SU-DHL-6 (cell line): ENCODE measurements around the gene CDK14.

Experiments used
- H2AFZ ChIP-seq: fragments of 200-600 bp; sonication (generic); 2 replicates; pipeline ENCODE4 v1.6.1; 2014; ENCODE audit warnings: low read depth, mild to moderate bottlenecking, moderate library complexity, mixed read lengths, antibody characterized with exemption, low read length; ENCODE audit not compliant: severe bottlenecking
- H3F3A ChIP-seq: fragments of 200-600 bp; shearing (Covaris generic); 2 replicates; pipeline ENCODE4 v1.6.0; 2016; ENCODE audit warnings: antibody characterized with exemption, mild to moderate bottlenecking; ENCODE audit not compliant: insufficient read depth
- H3K27ac ChIP-seq: fragments of 200-600 bp; sonication (generic); 2 replicates; pipeline ENCODE4 v1.5.1; 2016; ENCODE audit warnings: low read depth, mild to moderate bottlenecking, low read length, moderate library complexity, mixed read lengths
- H3K27me3 ChIP-seq: fragments of 200-600 bp; sonication (generic), shearing (Covaris generic); 2 replicates; pipeline ENCODE4 v1.6.0; 2014; ENCODE audit warnings: mild to moderate bottlenecking, low read length
- H3K36me3 ChIP-seq: fragments of 200-600 bp; sonication (generic); 2 replicates; pipeline ENCODE4 v1.6.1; 2014; ENCODE audit warnings: mild to moderate bottlenecking, low read length, mixed read lengths
- H3K4me2 ChIP-seq: fragments of 300-600, 200-600 bp; shearing (Covaris generic), sonication (generic); 2 replicates; pipeline ENCODE4 v1.6.0; 2014; ENCODE audit warnings: low read length, low read depth, mild to moderate bottlenecking; ENCODE audit not compliant: poor library complexity, severe bottlenecking
- H3K4me3 ChIP-seq: fragments of 200-600 bp; sonication (generic); 2 replicates; pipeline ENCODE4 v1.5.1; 2014; ENCODE audit warnings: antibody characterized with exemption, low read length, mild to moderate bottlenecking, mixed read lengths; ENCODE audit not compliant: insufficient read depth, poor library complexity, severe bottlenecking
- H3K79me2 ChIP-seq: fragments of 200-600 bp; sonication (generic); 2 replicates; pipeline ENCODE4 v1.6.1; 2014; ENCODE audit warnings: mild to moderate bottlenecking, low read length, moderate library complexity; ENCODE audit not compliant: insufficient read depth
- H3K9ac ChIP-seq: fragments of 200-600 bp; sonication (generic); 2 replicates; pipeline ENCODE4 v1.7.0; 2014; ENCODE audit warnings: mild to moderate bottlenecking, low read length
- H3K9me2 ChIP-seq: fragments of 200-600 bp; sonication (generic); replicated peaks from 2 replicates; pipeline ENCODE4 v1.6.1; 2014; ENCODE audit warnings: low read length; ENCODE audit not compliant: insufficient read depth
- H3K9me3 ChIP-seq: fragments of 200-600 bp; sonication (generic); 2 replicates; pipeline ENCODE4 v1.6.1; 2014; ENCODE audit warnings: low read length, mixed read lengths; ENCODE audit not compliant: insufficient read depth
- H4K20me1 ChIP-seq: fragments of 200-600 bp; sonication (generic); 2 replicates; pipeline ENCODE4 v1.6.1; 2014; ENCODE audit warnings: low read depth, mild to moderate bottlenecking, antibody characterized with exemption, low read length, moderate library complexity, mixed read lengths
- EZH2phosphoT487 ChIP-seq: fragments of 200-600 bp; sonication (generic), shearing (Covaris generic); conservative IDR thresholded peaks from 2 replicates; pipeline ENCODE4 v1.6.1; 2018; ENCODE audit warnings: mild to moderate bottlenecking, antibody characterized with exemption, low read length, moderate library complexity, mixed read lengths
- TF ChIP-seq, protein P1 (sequence below): fragments of 200-600 bp; sonication (generic); IDR thresholded peaks from one replicate; pipeline ENCODE4 v1.5.1; 2017; ENCODE audit warnings: antibody characterized with exemption, mild to moderate bottlenecking, low read length, moderate library complexity; ENCODE audit not compliant: insufficient read depth, poor library complexity, severe bottlenecking

The CDK14 gene

DNA sequence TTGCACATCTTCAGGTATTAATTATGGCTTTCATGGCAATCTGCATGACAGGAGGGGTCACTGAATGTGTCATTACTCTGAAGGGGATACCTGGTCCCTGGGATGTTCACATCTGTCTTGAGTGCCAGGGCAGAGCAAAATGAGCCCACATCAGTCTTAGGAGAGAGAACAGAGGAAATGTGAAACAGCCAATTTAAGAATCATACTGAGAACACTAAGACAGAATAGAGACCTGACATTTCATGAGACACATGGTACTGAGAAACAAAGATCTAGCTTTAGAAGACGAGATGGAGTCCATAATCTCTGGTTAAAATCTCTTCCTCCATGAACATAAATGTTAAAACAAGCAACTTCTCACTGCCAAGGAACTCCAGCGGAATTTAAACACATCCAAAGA, 634.0 kb downstream of the CDK14 start:
- H4K20me1 ChIP-seq = no peaks in the 10 kb centered on the region
- no peaks in the 10 kb centered on the region for H3K79me2 ChIP-seq
- no peak overlapping the region for H3K4me3 ChIP-seq
- no peak overlapping the region for H2AFZ ChIP-seq
- H3K27ac ChIP-seq = no peak overlapping the region
- no peaks in the 10 kb centered on the region for H3K36me3 ChIP-seq
- no peaks in the 10 kb centered on the region for H3K27me3 ChIP-seq
- H3K9me2 ChIP-seq = no peaks in the 10 kb centered on the region
- H3K9ac ChIP-seq = no peak overlapping the region
- no peaks in the 10 kb centered on the region for H3F3A ChIP-seq
- no peaks in the 10 kb centered on the region for H3K9me3 ChIP-seq
- no peak overlapping the region for H3K4me2 ChIP-seq
- TF ChIP-seq, protein P1, sequence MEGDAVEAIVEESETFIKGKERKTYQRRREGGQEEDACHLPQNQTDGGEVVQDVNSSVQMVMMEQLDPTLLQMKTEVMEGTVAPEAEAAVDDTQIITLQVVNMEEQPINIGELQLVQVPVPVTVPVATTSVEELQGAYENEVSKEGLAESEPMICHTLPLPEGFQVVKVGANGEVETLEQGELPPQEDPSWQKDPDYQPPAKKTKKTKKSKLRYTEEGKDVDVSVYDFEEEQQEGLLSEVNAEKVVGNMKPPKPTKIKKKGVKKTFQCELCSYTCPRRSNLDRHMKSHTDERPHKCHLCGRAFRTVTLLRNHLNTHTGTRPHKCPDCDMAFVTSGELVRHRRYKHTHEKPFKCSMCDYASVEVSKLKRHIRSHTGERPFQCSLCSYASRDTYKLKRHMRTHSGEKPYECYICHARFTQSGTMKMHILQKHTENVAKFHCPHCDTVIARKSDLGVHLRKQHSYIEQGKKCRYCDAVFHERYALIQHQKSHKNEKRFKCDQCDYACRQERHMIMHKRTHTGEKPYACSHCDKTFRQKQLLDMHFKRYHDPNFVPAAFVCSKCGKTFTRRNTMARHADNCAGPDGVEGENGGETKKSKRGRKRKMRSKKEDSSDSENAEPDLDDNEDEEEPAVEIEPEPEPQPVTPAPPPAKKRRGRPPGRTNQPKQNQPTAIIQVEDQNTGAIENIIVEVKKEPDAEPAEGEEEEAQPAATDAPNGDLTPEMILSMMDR = no peak
- TF ChIP-seq EZH2phosphoT487 = no peak

DNA sequence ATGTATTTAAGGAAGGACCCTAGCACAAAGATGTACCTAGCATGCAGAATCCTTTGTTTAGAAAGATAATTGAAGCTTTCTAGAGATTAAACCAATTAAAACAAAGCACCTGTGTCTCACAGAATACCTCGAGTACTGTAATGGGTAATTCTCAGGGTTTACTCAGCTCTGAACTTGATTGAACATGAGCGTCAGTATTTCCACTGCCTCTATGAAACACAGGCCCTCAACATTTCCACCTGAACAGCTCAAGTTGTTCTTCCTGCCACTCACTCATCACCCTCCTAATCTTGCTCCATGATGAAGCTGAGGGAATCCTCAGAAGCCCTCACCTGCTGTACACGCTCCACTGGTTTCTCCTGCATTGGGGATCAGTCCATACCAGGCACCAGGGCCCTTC, 634.4 kb downstream of the CDK14 start:
- Histone ChIP-seq H3F3A (no peaks in the 10 kb centered on the region), H4K20me1 (no peaks in the 10 kb centered on the region), H2AFZ (no peak overlapping the region)

DNA sequence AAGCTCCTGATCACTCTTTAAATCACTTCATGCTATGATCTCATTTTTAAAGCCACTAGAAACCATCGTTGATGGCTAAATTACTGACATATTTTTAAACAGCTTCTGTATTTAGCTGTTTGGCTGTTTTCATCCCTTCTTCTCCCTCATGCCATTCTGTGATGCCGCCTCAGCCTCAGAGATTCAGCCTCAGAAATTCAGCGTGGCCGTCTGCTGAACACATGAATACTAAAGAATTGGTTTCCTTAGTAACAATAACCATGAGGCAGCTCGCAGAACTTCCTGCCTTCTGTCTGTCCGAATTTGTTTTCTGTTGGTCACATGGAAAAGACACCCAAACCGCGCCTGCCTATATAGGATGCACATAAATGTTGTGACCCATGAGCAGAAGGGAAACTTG, 637.1 kb downstream of the CDK14 start:
- TF ChIP-seq EZH2phosphoT487 = no peak
- TF ChIP-seq, protein P1 = no peak

More for the DNA sequence above, 634.4 kb downstream of the CDK14 start:
- Histone ChIP-seq H3K79me2 (no peaks in the 10 kb centered on the region), H3K27ac (no peak overlapping the region), H3K4me3 (no peak overlapping the region), H3K9me2 (no peaks in the 10 kb centered on the region), H3K9me3 (no peaks in the 10 kb centered on the region), H3K9ac (no peak overlapping the region), H3K36me3 (no peaks in the 10 kb centered on the region), H3K4me2 (no peak overlapping the region), H3K27me3 (no peaks in the 10 kb centered on the region)
- TF ChIP-seq EZH2phosphoT487 = no peak
- TF ChIP-seq, protein P1 = no peak

More for the DNA sequence above, 637.1 kb downstream of the CDK14 start:
- Histone ChIP-seq H3K27ac (no peak overlapping the region), H4K20me1 (no peaks in the 10 kb centered on the region), H3K4me3 (no peak overlapping the region), H3F3A (no peaks in the 10 kb centered on the region), H3K36me3 (no peaks in the 10 kb centered on the region), H3K79me2 (no peaks in the 10 kb centered on the region), H3K9me2 (no peaks in the 10 kb centered on the region), H3K4me2 (no peak overlapping the region), H3K9ac (no peak overlapping the region), H2AFZ (no peak overlapping the region), H3K27me3 (no peaks in the 10 kb centered on the region), H3K9me3 (no peaks in the 10 kb centered on the region)
